ENCODE data around the gene UBE2C. TPM values are rescaled to one million over a fixed set of nuclear protein-coding genes. Genes with fewer than 3 reads are reported as not detected.

Gene UBE2C
- total RNA-seq, 1 experiment from 2014 or later, result 268 TPM

DNA sequence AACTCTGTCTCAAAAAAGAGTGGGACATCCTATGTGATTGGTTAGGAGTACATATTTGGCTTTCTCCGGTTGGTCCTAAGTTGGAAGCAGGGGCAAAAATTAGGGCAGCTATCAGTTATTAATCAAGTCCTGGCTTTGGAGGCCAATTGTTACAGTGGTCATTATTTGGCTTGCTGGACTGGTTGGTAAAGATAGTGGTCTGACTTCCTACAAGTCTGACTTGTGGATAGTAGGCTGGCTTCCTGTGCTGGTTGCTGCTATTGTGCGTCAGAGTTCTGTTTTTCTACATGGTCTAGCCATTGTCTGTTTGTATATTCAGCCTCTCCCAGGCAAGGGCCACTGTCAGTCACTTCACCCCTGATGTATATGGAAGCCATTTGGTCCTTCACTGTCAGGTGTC is 37.8 kb downstream of the UBE2C start:
- Histone ChIP-seq H4K20me1 (ENCODE audit: control insufficient read depth, insufficient read depth, insufficient read length) (no peaks in the 10 kb centered on the region), H3K79me2 (ENCODE audit: insufficient read depth, low read length) (no peaks in the 10 kb centered on the region), H3K4me2 (ENCODE audit: insufficient read depth, insufficient read length, low read length) (no peak overlapping the region), H2BK12ac (ENCODE audit: insufficient read length, low read depth, low read length) (no peak overlapping the region), H3K27ac (ENCODE audit: insufficient read length, low read depth, low read length) (no peak overlapping the region), H3K9ac (ENCODE audit: extremely low read depth, insufficient read length, low read length) (no peak overlapping the region), H3K9me3 (ENCODE audit: control insufficient read depth, low read depth, low read length) (no peaks in the 10 kb centered on the region), H2AFZ (ENCODE audit: low read length) (no peak overlapping the region), H2BK15ac (ENCODE audit: low read depth, low read length) (no peak overlapping the region), H3K18ac (ENCODE audit: insufficient read length, low read depth, low read length) (no peak overlapping the region), H4K8ac (replicated peaks; ENCODE audit: insufficient read length, low read depth, low read length) (no peak overlapping the region), H2BK120ac (ENCODE audit: low read depth, low read length, poor library complexity, severe bottlenecking) (no peak overlapping the region), H4K5ac (ENCODE audit: insufficient read length, low read depth, low read length) (no peak overlapping the region), H4K91ac (ENCODE audit: insufficient read length, low read depth, low read length) (no peak overlapping the region), H3K4me1 (ENCODE audit: insufficient read depth, low read length) (peaks cover 12% of the 10 kb centered on the region; the same call in 1 of the 2 replicates), H2BK5ac (ENCODE audit: insufficient read length, low read length) (no peak overlapping the region), H3K23ac (ENCODE audit: insufficient read length, low read depth, low read length) (no peak overlapping the region), H3K56ac (ENCODE audit: insufficient read length, low read depth, low read length) (no peak overlapping the region), H3K79me1 (ENCODE audit: insufficient read depth, low read depth, low read length, poor library complexity, severe bottlenecking) (no peaks in the 10 kb centered on the region), H3K27me3 (ENCODE audit: insufficient read depth, low read length) (no peaks in the 10 kb centered on the region), H3K23me2 (ENCODE audit: insufficient read length, low read depth, low read length, poor library complexity, severe bottlenecking) (no peaks in the 10 kb centered on the region), H3K14ac (ENCODE audit: insufficient read depth, low read length) (no peak overlapping the region), H2AK5ac (ENCODE audit: insufficient read length, low read length) (no peak overlapping the region), H2BK20ac (ENCODE audit: low read depth, low read length, poor library complexity, severe bottlenecking) (no peak overlapping the region), H3K4ac (ENCODE audit: low read depth, low read length) (no peak overlapping the region), H3T11ph (ENCODE audit: low read length) (no peak overlapping the region)
- Mint-ChIP-seq H3K27me3 (ENCODE audit: low read depth) (no peaks in the 10 kb centered on the region), H3K27ac (peak overlapping the region in 1 of 3 experiments; percentile 83; a peak in 2 of 7 replicates), H3K4me1 (peaks cover 31 to 34% of the 10 kb centered on the region in 2 experiments), H3K9me3 (no peaks in the 10 kb centered on the region), H3K36me3 (ENCODE audit: insufficient read depth in 1 of 3, low read depth in 3 of 3) (peaks cover 8 to 44% (median 32%) of the 10 kb centered on the region in 3 experiments; a peak in 6 of 7 replicates), H3K4me3 (no peak overlapping the region)
- no peak for TF ChIP-seq CTCF (conservative IDR thresholded peaks at IDR 0.05)
- no peak for DNase-seq
- no CpG with 5 or more reads among the region's 2 CpGs for WGBS (ENCODE audit: extremely low coverage, insufficient read length, low lambda C conversion rate)
